Esophagus muscularis mucosa (tissue), 4 donors: ENCODE measurements around the gene NAP1L2.

Experiments used
- CTCF ChIP-seq, 3 experiments: fragments of 200-600 bp in 2 of 3; fragments of 450-650 bp in 1 of 3; sonication (generic) in 2 of 3; IDR thresholded peaks; one replicate each; pipeline ENCODE4 v1.5.1; 2017 to 2019; ENCODE audit warnings: antibody characterized with exemption in 3 of 3, mild to moderate bottlenecking in 2 of 3, moderate library complexity in 1 of 3
- EP300 ChIP-seq: sonication (generic); formaldehyde crosslinking; IDR thresholded peaks from one replicate; pipeline ENCODE4 v1.6.1; 2017; ENCODE audit warnings: antibody characterized with exemption
- POLR2A ChIP-seq: fragments of 450-650 bp; IDR thresholded peaks from one replicate; pipeline ENCODE4 v1.6.1; 2017; ENCODE audit warnings: antibody characterized with exemption, moderate library complexity, mild to moderate bottlenecking, low read depth
- POLR2AphosphoS5 ChIP-seq, 2 donors: sonication (generic); formaldehyde crosslinking; IDR thresholded peaks; one replicate each; pipeline ENCODE4 v1.6.1; 2017; ENCODE audit warnings: antibody characterized with exemption in 2 of 2

GRCh38 chrX:73213734-73214425 is 771 bp downstream of the NAP1L2 start:
- TF ChIP-seq CTCF (IDR thresholded peaks at IDR 0.05), result no peak
- no peak for TF ChIP-seq POLR2A
- TF ChIP-seq EP300, result no peak
- no peak for TF ChIP-seq POLR2AphosphoS5 (IDR thresholded peaks at IDR 0.05)
